Keratinocyte (primary cell): Measurements from ENCODE around the gene TCERG1L. TPM values are rescaled to one million over a fixed set of nuclear protein-coding genes. Genes with fewer than 3 reads are reported as not detected.

Experiments
- DNase-seq: peaks from one replicate; pipeline ENCODE4 v3.0.0-alpha.2; 2011; ENCODE audit warnings: low read depth, missing footprints, low spot score
- FAIRE-seq: peaks from 2 replicates; lab custom pipeline; 2011; peaks lifted over from hg19 to GRCh38; lab: Jason Lieb, UNC
- H2AFZ ChIP-seq: 2 replicates; pipeline ENCODE4 v1.6.0; 2012; ENCODE audit warnings: low read length, control low read depth, inconsistent platforms; ENCODE audit not compliant: control insufficient read depth
- H3K27ac ChIP-seq: 2 replicates; pipeline ENCODE4 v1.5.1; 2011; ENCODE audit warnings: low read length; ENCODE audit not compliant: control insufficient read depth, insufficient read depth
- H3K27me3 ChIP-seq: 3 replicates; pipeline ENCODE4 v1.6.0; 2011; ENCODE audit warnings: low read length; ENCODE audit not compliant: control insufficient read depth, insufficient read depth; ENCODE audit errors: extremely low read depth
- H3K36me3 ChIP-seq, 2 experiments: 2 replicates in 1 of 2; 3 replicates in 1 of 2; pipeline ENCODE4 v1.5.1; 2011; ENCODE audit warnings: low read length in 2 of 2, mild to moderate bottlenecking in 1 of 2; ENCODE audit not compliant: control insufficient read depth in 2 of 2, insufficient read depth in 2 of 2; ENCODE audit errors: extremely low read depth in 1 of 2
- H3K4me1 ChIP-seq: 3 replicates; pipeline ENCODE4 v1.5.1; 2011; ENCODE audit warnings: low read length; ENCODE audit not compliant: control insufficient read depth, insufficient read depth; ENCODE audit errors: extremely low read depth
- H3K4me2 ChIP-seq: 3 replicates; pipeline ENCODE4 v1.6.0; 2011; ENCODE audit warnings: low read depth, low read length; ENCODE audit not compliant: control insufficient read depth, insufficient read depth; ENCODE audit errors: extremely low read depth
- H3K4me3 ChIP-seq, 3 experiments: fragments of 200-600 bp in 1 of 3; sonication (generic) in 1 of 3; 2 replicates in 2 of 3; 3 replicates in 1 of 3; pipeline ENCODE4 v1.5.1; 2011 to 2016; ENCODE audit warnings: low read length in 3 of 3, mild to moderate bottlenecking in 3 of 3, control low read depth in 2 of 3, inconsistent platforms in 1 of 3, low read depth in 1 of 3, mixed read lengths in 1 of 3, mixed run types in 1 of 3, moderate library complexity in 1 of 3; ENCODE audit not compliant: control insufficient read depth in 2 of 3, insufficient read depth in 2 of 3; ENCODE audit errors: extremely low read depth in 1 of 3
- H3K79me2 ChIP-seq: 2 replicates; pipeline ENCODE4 v1.6.0; 2012; ENCODE audit warnings: low read length; ENCODE audit not compliant: control insufficient read depth, insufficient read depth
- H3K9ac ChIP-seq: 3 replicates; pipeline ENCODE4 v1.6.0; 2011; ENCODE audit warnings: low read length; ENCODE audit not compliant: control insufficient read depth, insufficient read depth; ENCODE audit errors: extremely low read depth
- H3K9me1 ChIP-seq: 3 replicates; pipeline ENCODE4 v1.6.0; 2011; ENCODE audit warnings: low read length; ENCODE audit not compliant: control insufficient read depth, insufficient read depth; ENCODE audit errors: extremely low read depth
- H3K9me3 ChIP-seq: 2 replicates; pipeline ENCODE4 v1.5.1; 2012; ENCODE audit warnings: low read depth, low read length; ENCODE audit not compliant: control insufficient read depth
- H4K20me1 ChIP-seq: 3 replicates; pipeline ENCODE4 v1.6.0; 2011; ENCODE audit warnings: low read length; ENCODE audit not compliant: control insufficient read depth, insufficient read depth; ENCODE audit errors: extremely low read depth
- EZH2 ChIP-seq: IDR thresholded peaks from one replicate; pipeline ENCODE4 v1.6.1; 2012; ENCODE audit warnings: inconsistent platforms, mild to moderate bottlenecking, low read length, moderate library complexity
- dilution Hi-C: fragments of 300-500 bp; cut with MboI; formaldehyde crosslinking; loops from one replicate; pipeline ENCODE4 v1.7.0; 2020; ENCODE audit warnings: low sequenced_read_pairs; ENCODE audit not compliant: extremely low pct_ligation_motif_present
- polyA plus RNA-seq, 5 experiments: library from polyadenylated mRNA; depleted of rRNA in 3 of 5; stranded (reverse) in 3 of 5; stranded (forward) in 1 of 5; unstranded in 1 of 5; fragments of >200 nt; gene quantifications; 1 replicate in 1 of 5; 2 replicates in 3 of 5; 3 replicates in 1 of 5; pipeline versions ENCODE4 v1.2.1 to v1.2.3, GENCODE V29; 2011 to 2012; ENCODE audit warnings: missing spikeins in 2 of 5, low read depth in 1 of 5, low replicate concordance in 1 of 5
- TF ChIP-seq, protein P1 (sequence below), 3 experiments: IDR thresholded peaks in 1 of 3; conservative IDR thresholded peaks in 1 of 3; optimal IDR thresholded peaks in 1 of 3; 2 replicates in 2 of 3; 3 replicates in 1 of 3; pipeline versions ENCODE3 to v1.5.1; 2011; ENCODE audit warnings: low read length in 3 of 3, mild to moderate bottlenecking in 3 of 3, moderate library complexity in 2 of 3, control low read depth in 1 of 3, inconsistent platforms in 1 of 3; ENCODE audit not compliant: insufficient read depth in 2 of 3; ENCODE audit errors: extremely low read depth in 1 of 3

The TCERG1L gene
- polyA plus RNA-seq, 1 donor (not counting 4 experiments of a cell fraction or from before 2014, with no cell fraction given), result not detected

DNA sequence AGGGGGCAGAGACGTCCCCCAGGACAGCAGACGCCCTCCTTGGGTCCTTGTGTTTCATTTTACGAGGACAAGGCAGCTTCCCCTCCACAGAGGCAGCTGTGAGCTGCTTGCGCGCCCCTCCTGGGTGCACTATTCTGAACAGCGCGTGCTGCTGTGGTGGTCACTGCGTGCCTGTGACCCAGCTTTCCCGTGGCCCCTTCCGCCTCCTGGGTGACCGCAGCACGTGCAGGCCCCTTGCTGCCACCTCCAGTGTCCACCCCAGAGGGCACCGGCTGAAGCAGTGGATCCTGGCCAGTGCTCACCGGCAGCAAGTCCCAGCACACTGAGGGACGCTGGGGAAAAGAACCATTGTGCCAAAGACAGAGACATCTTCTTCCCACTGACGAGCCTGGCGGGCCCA is 81.4 kb downstream of the TCERG1L start:
- H3K9me3 ChIP-seq, result peaks cover 3% of the 10 kb centered on the region
- FAIRE-seq (no peak), DNase-seq (no peak)
- no peaks in the 10 kb centered on the region for H4K20me1 ChIP-seq
- H3K4me3 ChIP-seq, result no peak overlapping the region
- no peak for TF ChIP-seq EZH2
- TF ChIP-seq, protein P1, sequence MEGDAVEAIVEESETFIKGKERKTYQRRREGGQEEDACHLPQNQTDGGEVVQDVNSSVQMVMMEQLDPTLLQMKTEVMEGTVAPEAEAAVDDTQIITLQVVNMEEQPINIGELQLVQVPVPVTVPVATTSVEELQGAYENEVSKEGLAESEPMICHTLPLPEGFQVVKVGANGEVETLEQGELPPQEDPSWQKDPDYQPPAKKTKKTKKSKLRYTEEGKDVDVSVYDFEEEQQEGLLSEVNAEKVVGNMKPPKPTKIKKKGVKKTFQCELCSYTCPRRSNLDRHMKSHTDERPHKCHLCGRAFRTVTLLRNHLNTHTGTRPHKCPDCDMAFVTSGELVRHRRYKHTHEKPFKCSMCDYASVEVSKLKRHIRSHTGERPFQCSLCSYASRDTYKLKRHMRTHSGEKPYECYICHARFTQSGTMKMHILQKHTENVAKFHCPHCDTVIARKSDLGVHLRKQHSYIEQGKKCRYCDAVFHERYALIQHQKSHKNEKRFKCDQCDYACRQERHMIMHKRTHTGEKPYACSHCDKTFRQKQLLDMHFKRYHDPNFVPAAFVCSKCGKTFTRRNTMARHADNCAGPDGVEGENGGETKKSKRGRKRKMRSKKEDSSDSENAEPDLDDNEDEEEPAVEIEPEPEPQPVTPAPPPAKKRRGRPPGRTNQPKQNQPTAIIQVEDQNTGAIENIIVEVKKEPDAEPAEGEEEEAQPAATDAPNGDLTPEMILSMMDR (optimal IDR thresholded peaks at IDR 0.05 in 1 of 3, IDR thresholded peaks at IDR 0.05 in 1 of 3, conservative IDR thresholded peaks at IDR 0.05 in 1 of 3; ENCODE audit: extremely low read depth in 1 of 3, insufficient read depth in 2 of 3, low read length in 3 of 3), result no peak
- dilution Hi-C loops, result no loop called here
- no peak overlapping the region for H3K27ac ChIP-seq
- H3K79me2 ChIP-seq, result no peaks in the 10 kb centered on the region
- no peak overlapping the region for H3K4me2 ChIP-seq
- H3K27me3 ChIP-seq, result no peaks in the 10 kb centered on the region
- H3K9me1 ChIP-seq, result no peaks in the 10 kb centered on the region
- no peaks in the 10 kb centered on the region for H3K36me3 ChIP-seq
- no peak overlapping the region for H3K9ac ChIP-seq
- H3K4me1 ChIP-seq, result no peaks in the 10 kb centered on the region
- H2AFZ ChIP-seq, result no peak overlapping the region

DNA sequence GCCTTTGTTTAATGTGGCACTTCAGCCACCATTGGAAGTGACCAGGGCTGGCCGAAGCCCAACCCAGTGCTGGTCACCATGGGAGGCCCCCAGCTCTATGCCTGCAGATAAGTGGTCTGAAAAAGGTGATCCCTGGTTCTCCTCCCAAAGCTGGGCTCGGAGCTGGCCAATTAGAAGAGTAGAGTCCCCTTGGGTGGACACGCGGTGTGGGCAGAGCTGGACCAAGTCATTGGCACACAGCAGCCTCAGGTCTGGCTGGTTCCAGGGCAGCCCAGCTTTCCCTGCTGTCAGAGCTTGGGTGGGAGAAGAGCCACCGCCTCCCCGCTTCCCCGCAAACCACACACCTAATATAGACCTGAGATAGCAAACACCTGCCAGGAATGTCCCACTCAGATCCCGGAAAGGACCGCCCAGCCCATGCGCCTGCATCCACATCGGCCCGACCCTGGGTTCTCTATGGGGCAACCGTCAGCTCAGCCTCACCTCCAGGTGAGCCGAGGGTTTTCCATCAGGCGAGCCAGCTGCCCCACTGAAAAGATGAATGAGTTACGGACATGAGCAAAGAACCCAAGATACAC is 84.3 kb downstream of the TCERG1L start:
- Histone ChIP-seq H3K9me1 (no peaks in the 10 kb centered on the region), H4K20me1 (no peaks in the 10 kb centered on the region), H3K4me3 (no peak overlapping the region), H3K79me2 (no peaks in the 10 kb centered on the region), H3K36me3 (no peaks in the 10 kb centered on the region), H3K9ac (no peak overlapping the region), H3K4me1 (no peaks in the 10 kb centered on the region), H3K27ac (no peak overlapping the region), H2AFZ (no peak overlapping the region), H3K4me2 (no peak overlapping the region), H3K27me3 (no peaks in the 10 kb centered on the region), H3K9me3 (peaks cover 7% of the 10 kb centered on the region)
- FAIRE-seq, result no peak
- TF ChIP-seq, protein P1 (optimal IDR thresholded peaks at IDR 0.05 in 1 of 3, IDR thresholded peaks at IDR 0.05 in 1 of 3, conservative IDR thresholded peaks at IDR 0.05 in 1 of 3; ENCODE audit: extremely low read depth in 1 of 3, insufficient read depth in 2 of 3, low read length in 3 of 3), result no peak
- dilution Hi-C loops, result no loop called here
- no peak for DNase-seq
